Caco-2 (cell line): ENCODE data around the gene NBEAL2. TPM values are rescaled to one million over a fixed set of nuclear protein-coding genes. Genes with fewer than 3 reads are reported as not detected.

Experiments used
- BruUV-seq: library from RNA; stranded (reverse); fragments of 400-500 nt; replicated peaks from 2 replicates; lab custom pipeline; 2021; lab: Mats Ljungman, UMichigan
- CTCF ChIA-PET: fragments of 300-600 bp; sonication (Branson Sonifier 250); formaldehyde crosslinking; loops from one replicate; lab custom pipeline; 2022; ENCODE audit warnings: antibody characterized with exemption; lab: Charles Lee
- POLR2A ChIA-PET: fragments of 300-600 bp; sonication (Branson Sonifier 250); formaldehyde crosslinking; loops from one replicate; lab custom pipeline; 2022; ENCODE audit warnings: antibody characterized with exemption; lab: Charles Lee
- DNase-seq, 2 experiments: peaks; one replicate each; pipeline versions ENCODE4 v3.0.0 to v3.0.0-alpha.2; 2020 to 2022
- H3K27me3 ChIP-seq: replicated peaks from 2 replicates; pipeline ENCODE4 v1.6.0; 2011; ENCODE audit warnings: low read length; ENCODE audit not compliant: control insufficient read depth, insufficient read depth
- H3K36me3 ChIP-seq: 2 replicates; pipeline ENCODE4 v1.5.1; 2011; ENCODE audit warnings: low read length; ENCODE audit not compliant: control insufficient read depth, insufficient read depth
- H3K4me1 ChIP-seq: fragments of 250-450 bp; sonication (Bioruptor Pico); 2 replicates; pipeline ENCODE4 v1.5.1; 2020; ENCODE audit warnings: mild to moderate bottlenecking
- H3K4me3 ChIP-seq: 2 replicates; pipeline ENCODE4 v1.5.1; 2011; ENCODE audit warnings: low read depth, mild to moderate bottlenecking, control low read depth, low read length
- H3K9me3 ChIP-seq: fragments of 250-450 bp; sonication (Bioruptor Pico); 2 replicates; pipeline ENCODE4 v1.5.1; 2020; ENCODE audit warnings: mild to moderate bottlenecking, moderate library complexity
- H3K27ac Mint-ChIP-seq: one replicate; pipeline ENCODE4 v1.8.0; 2022; ENCODE audit warnings: mixed read lengths; ENCODE audit not compliant: unreplicated experiment
- H3K27me3 Mint-ChIP-seq: one replicate; pipeline ENCODE4 v1.8.0; 2022; ENCODE audit warnings: mixed read lengths; ENCODE audit not compliant: insufficient read depth, unreplicated experiment
- H3K36me3 Mint-ChIP-seq: one replicate; pipeline ENCODE4 v1.8.0; 2022; ENCODE audit warnings: mild to moderate bottlenecking, mixed read lengths; ENCODE audit not compliant: insufficient read depth, unreplicated experiment
- H3K4me1 Mint-ChIP-seq: one replicate; pipeline ENCODE4 v1.8.0; 2022; ENCODE audit warnings: low read depth, mixed read lengths; ENCODE audit not compliant: unreplicated experiment
- H3K4me3 Mint-ChIP-seq: one replicate; pipeline ENCODE4 v1.8.0; 2022; ENCODE audit warnings: mild to moderate bottlenecking, moderate library complexity, mixed read lengths; ENCODE audit not compliant: unreplicated experiment
- H3K9me3 Mint-ChIP-seq: one replicate; pipeline ENCODE4 v1.8.0; 2022; ENCODE audit warnings: mixed read lengths; ENCODE audit not compliant: unreplicated experiment
- CTCF ChIP-seq, 2 experiments: fragments of 200-600 bp in 1 of 2; IDR thresholded peaks; 1 replicate in 1 of 2; 2 replicates in 1 of 2; pipeline versions ENCODE4 v1.5.1 to v1.8.0; 2011 to 2022; ENCODE audit warnings: antibody characterized with exemption in 1 of 2, control low read depth in 1 of 2, inconsistent platforms in 1 of 2, low read depth in 1 of 2, low read length in 1 of 2, mild to moderate bottlenecking in 1 of 2, moderate library complexity in 1 of 2; ENCODE audit not compliant: insufficient read depth in 1 of 2, severe bottlenecking in 1 of 2, unreplicated experiment in 1 of 2
- intact Hi-C: fragments of 100-400 bp; cut with micrococcal nuclease; formaldehyde crosslinking; loops from one replicate; pipeline ENCODE4 v1.10.0; 2022; ENCODE audit not compliant: unreplicated experiment
- total RNA-seq: library from RNA; stranded (reverse); gene quantifications from 2 replicates; pipeline ENCODE4 v1.2.3, GENCODE V29; 2022

NBEAL2 gene
- total RNA-seq, 1 experiment from 2014 or later, result 62.4 TPM

GRCh38 chr3:47000922-47001730 is 21.7 kb downstream of the NBEAL2 start:
- Histone ChIP-seq H3K4me1 (peaks cover 11% of the 10 kb centered on the region), H3K9me3 (no peaks in the 10 kb centered on the region), H3K27me3 (no peaks in the 10 kb centered on the region), H3K36me3 (peaks cover 4% of the 10 kb centered on the region), H3K4me3 (no peak overlapping the region)
- intact Hi-C loops, result no loop called here
- Mint-ChIP-seq H3K4me3 (no peak overlapping the region), H3K4me1 (peaks cover 6% of the 10 kb centered on the region), H3K27me3 (no peaks in the 10 kb centered on the region), H3K27ac (no peak overlapping the region), H3K36me3 (peaks cover 56% of the 10 kb centered on the region), H3K9me3 (no peaks in the 10 kb centered on the region)
- BruUV-seq, result no TSS peak
- CTCF ChIA-PET, result no interaction called here
- DNase-seq, result no peak
- no peak for TF ChIP-seq CTCF (IDR thresholded peaks at IDR 0.05; ENCODE audit: insufficient read depth in 1 of 2, low read depth in 1 of 2, low read length in 1 of 2, severe bottlenecking in 1 of 2, unreplicated experiment in 1 of 2)
- POLR2A ChIA-PET, result no interaction called here

- peaks cover 4% of the 10 kb centered on the region for H3K36me3 ChIP-seq
- CTCF ChIA-PET, result no interaction called here
- POLR2A ChIA-PET, result no interaction called here
- intact Hi-C loops, result no loop called here
- H3K4me1 ChIP-seq, result peaks cover 11% of the 10 kb centered on the region
- no TSS peak for BruUV-seq
- Mint-ChIP-seq H3K9me3 (no peaks in the 10 kb centered on the region), H3K4me3 (no peak overlapping the region), H3K27ac (no peak overlapping the region), H3K4me1 (peaks cover 6% of the 10 kb centered on the region), H3K27me3 (no peaks in the 10 kb centered on the region), H3K36me3 (peaks cover 50% of the 10 kb centered on the region)
- TF ChIP-seq CTCF (IDR thresholded peaks at IDR 0.05; ENCODE audit: insufficient read depth in 1 of 2, low read depth in 1 of 2, low read length in 1 of 2, severe bottlenecking in 1 of 2, unreplicated experiment in 1 of 2), result no peak
- H3K9me3 ChIP-seq, result no peaks in the 10 kb centered on the region
- H3K27me3 ChIP-seq, result no peaks in the 10 kb centered on the region
- no peak for DNase-seq
- H3K4me3 ChIP-seq, result no peak overlapping the region
Measured at GRCh38 chr3:47001731-47002170, 22.3 kb downstream of the NBEAL2 start.

- no peaks in the 10 kb centered on the region for H3K9me3 Mint-ChIP-seq
- no TSS peak for BruUV-seq
- H3K4me1 Mint-ChIP-seq, result peaks cover 6% of the 10 kb centered on the region
- H3K9me3 ChIP-seq, result no peaks in the 10 kb centered on the region
- DNase-seq, result no peak
- H3K4me1 ChIP-seq, result peaks cover 11% of the 10 kb centered on the region
- H3K36me3 ChIP-seq, result peaks cover 4% of the 10 kb centered on the region
- intact Hi-C loops, result no loop called here
- no peak for TF ChIP-seq CTCF (IDR thresholded peaks at IDR 0.05; ENCODE audit: insufficient read depth in 1 of 2, low read depth in 1 of 2, low read length in 1 of 2, severe bottlenecking in 1 of 2, unreplicated experiment in 1 of 2)
- POLR2A ChIA-PET, result no interaction called here
- CTCF ChIA-PET, result no interaction called here
- no peaks in the 10 kb centered on the region for H3K27me3 Mint-ChIP-seq
- H3K36me3 Mint-ChIP-seq, result peaks cover 50% of the 10 kb centered on the region
- no peak overlapping the region for H3K27ac Mint-ChIP-seq
- no peak overlapping the region for H3K4me3 Mint-ChIP-seq
- no peak overlapping the region for H3K4me3 ChIP-seq
- H3K27me3 ChIP-seq, result no peaks in the 10 kb centered on the region
Measured at GRCh38 chr3:47002171-47003055, 22.9 kb downstream of the NBEAL2 start.
